Measurements from ENCODE around the gene RND2. TPM values are rescaled to one million over a fixed set of nuclear protein-coding genes. Genes with fewer than 3 reads are reported as not detected.
A peak's percentile ranks its signal among the peaks of the same experiment; 100 is the strongest.

The RND2 gene
- total and polyA plus RNA-seq, 9 of the 15 experiments (the other 6 are each of a cell fraction or from before 2014, with no cell fraction given) = 0.15 to 1.9 (median 0.98) TPM

GRCh38 chr17:43006639-43007551 lies 18.1 kb upstream of the RND2 start, which contains the start of gene IFI35 (continued):
- TF ChIP-seq ZNF318 (IDR thresholded peaks at IDR 0.05; ENCODE audit: borderline replicate concordance in 1 of 2, low read depth in 1 of 2) = peak in 1 of 2 experiments; percentile 51; a peak in 1 of 4 replicates
- TF ChIP-seq ZNF766 (CRISPR knock-in tag; conservative IDR thresholded peaks at IDR 0.05) = no peak
- no peak for TF ChIP-seq ZNF668 (CRISPR knock-in tag; IDR thresholded peaks at IDR 0.05)
- peak; percentile 55; the same call in 1 of the 2 replicates for TF ChIP-seq PHF8 (IDR thresholded peaks at IDR 0.05; ENCODE audit: borderline replicate concordance, low read length)
- no peak for TF ChIP-seq ZNF140 (CRISPR knock-in tag; IDR thresholded peaks at IDR 0.05)
- no peak for TF ChIP-seq RBM25 (IDR thresholded peaks at IDR 0.05; ENCODE audit: low read depth, low read length, severe bottlenecking)
- TF ChIP-seq FOSL1 (tag; conservative IDR thresholded peaks at IDR 0.05) = 0 out of 2 replicates have a peak, but pooled peaks have one; percentile 17
- peak; percentile 39 for TF ChIP-seq PHF20 (IDR thresholded peaks at IDR 0.05; ENCODE audit: partially characterized antibody)
- peak; percentile 82; the same call in 1 of the 2 replicates for TF ChIP-seq MXI1 (IDR thresholded peaks at IDR 0.05; ENCODE audit: low read depth, low read length)
- TF ChIP-seq, protein P1, sequence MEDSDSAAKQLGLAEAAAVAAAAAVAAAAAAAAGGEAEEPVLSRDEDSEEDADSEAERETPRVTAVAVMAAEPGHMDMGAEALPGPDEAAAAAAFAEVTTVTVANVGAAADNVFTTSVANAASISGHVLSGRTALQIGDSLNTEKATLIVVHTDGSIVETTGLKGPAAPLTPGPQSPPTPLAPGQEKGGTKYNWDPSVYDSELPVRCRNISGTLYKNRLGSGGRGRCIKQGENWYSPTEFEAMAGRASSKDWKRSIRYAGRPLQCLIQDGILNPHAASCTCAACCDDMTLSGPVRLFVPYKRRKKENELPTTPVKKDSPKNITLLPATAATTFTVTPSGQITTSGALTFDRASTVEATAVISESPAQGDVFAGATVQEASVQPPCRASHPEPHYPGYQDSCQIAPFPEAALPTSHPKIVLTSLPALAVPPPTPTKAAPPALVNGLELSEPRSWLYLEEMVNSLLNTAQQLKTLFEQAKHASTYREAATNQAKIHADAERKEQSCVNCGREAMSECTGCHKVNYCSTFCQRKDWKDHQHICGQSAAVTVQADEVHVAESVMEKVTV (CRISPR knock-in tag; IDR thresholded peaks at IDR 0.05) = no peak
- 0 out of 2 replicates have a peak, but pooled peaks have one; percentile 32 for TF ChIP-seq CREM (IDR thresholded peaks at IDR 0.05; ENCODE audit: low read depth)
- no peak for TF ChIP-seq BMI1 (IDR thresholded peaks at IDR 0.05; ENCODE audit: low read length)
- TF ChIP-seq ZNF764 (CRISPR knock-in tag; IDR thresholded peaks at IDR 0.05; ENCODE audit: low read depth) = no peak
- peak; percentile 36 for TF ChIP-seq TAF9B (IDR thresholded peaks at IDR 0.05; ENCODE audit: partially characterized antibody)
- TF ChIP-seq TRIM28 (IDR thresholded peaks at IDR 0.05) = peak; percentile 66; the same call in 1 of the 2 replicates
- no peak for TF ChIP-seq ARID2 (IDR thresholded peaks at IDR 0.05)
- no peak for TF ChIP-seq ZNF695 (CRISPR knock-in tag; IDR thresholded peaks at IDR 0.05)
- TF ChIP-seq RB1 (IDR thresholded peaks at IDR 0.05; ENCODE audit: low read depth) = no peak; the same call in 1 of the 2 replicates

Measured in K562 (cell line).